Type B pancreatic cell (in vitro differentiated cells): ENCODE data around the gene AMN. TPM values are rescaled to one million over a fixed set of nuclear protein-coding genes. Genes with fewer than 3 reads are reported as not detected.

Experiments used
- DNase-seq: peaks from one replicate; pipeline ENCODE4 v3.0.0; 2021; ENCODE audit warnings: mixed read lengths; ENCODE audit not compliant: unreplicated experiment; ENCODE audit errors: extremely low spot score
- H3K27ac Mint-ChIP-seq: 2 replicates; pipeline ENCODE4 v1.8.0; 2021; ENCODE audit warnings: mild to moderate bottlenecking, mixed read lengths
- H3K27me3 Mint-ChIP-seq: 2 replicates; pipeline ENCODE4 v1.8.0; 2021; ENCODE audit warnings: mixed read lengths
- H3K36me3 Mint-ChIP-seq: 2 replicates; pipeline ENCODE4 v1.8.0; 2021; ENCODE audit warnings: mixed read lengths
- H3K4me1 Mint-ChIP-seq: one replicate; pipeline ENCODE4 v1.8.0; 2021; ENCODE audit warnings: mixed read lengths; ENCODE audit not compliant: unreplicated experiment
- H3K4me3 Mint-ChIP-seq: 2 replicates; pipeline ENCODE4 v1.8.0; 2021; ENCODE audit warnings: mild to moderate bottlenecking, mixed read lengths
- H3K9me3 Mint-ChIP-seq: 2 replicates; pipeline ENCODE4 v1.8.0; 2021; ENCODE audit warnings: mixed read lengths
- CTCF ChIP-seq: fragments of 200-600 bp; sonication (generic); conservative IDR thresholded peaks from 2 replicates; pipeline ENCODE4 v1.5.0; 2021; ENCODE audit warnings: antibody characterized with exemption, mild to moderate bottlenecking
- total RNA-seq: library from RNA; stranded (reverse); gene quantifications from 2 replicates; pipeline ENCODE4 v1.2.1, GENCODE V29; 2021; ENCODE audit warnings: low replicate concordance

Gene AMN
- total RNA-seq, 1 donor from 2014 or later = 18.3 TPM

- DNase-seq = no peak
- H3K36me3 Mint-ChIP-seq = peaks cover 12% of the 10 kb centered on the region
- no peak overlapping the region for H3K4me3 Mint-ChIP-seq
- H3K4me1 Mint-ChIP-seq = no peaks in the 10 kb centered on the region
- H3K9me3 Mint-ChIP-seq = no peaks in the 10 kb centered on the region
- TF ChIP-seq CTCF = no peak
- no peaks in the 10 kb centered on the region for H3K27me3 Mint-ChIP-seq
- no peak overlapping the region for H3K27ac Mint-ChIP-seq
Measured at GRCh38 chr14:102980409-102980810, 57.9 kb downstream of the AMN start.

Other genes with a start within 250 kb of the AMN start
- 19.2 and 24.0 TPM in 2 replicates for gene TRAF3, start 145.2 kb upstream of the AMN start, total RNA-seq
- 83.6 and 88.6 TPM in 2 replicates for gene CDC42BPB, start 134.9 kb downstream of the AMN start, total RNA-seq
- gene LBHD2, start 161.5 kb downstream of the AMN start, total RNA-seq = not detected in 2 replicates
- gene EXOC3L4, start 172.1 kb downstream of the AMN start, total RNA-seq = 4.0 and 4.1 TPM in 2 replicates
- 21.5 and 28.5 TPM in 2 replicates for gene TNFAIP2, start 200.8 kb downstream of the AMN start, total RNA-seq